ENCODE data around the gene TOM1L2. TPM values are rescaled to one million over a fixed set of nuclear protein-coding genes. Genes with fewer than 3 reads are reported as not detected.

TOM1L2 gene
- total RNA-seq, 2 experiments from 2014 or later: 11.3 to 11.9 TPM

DNA sequence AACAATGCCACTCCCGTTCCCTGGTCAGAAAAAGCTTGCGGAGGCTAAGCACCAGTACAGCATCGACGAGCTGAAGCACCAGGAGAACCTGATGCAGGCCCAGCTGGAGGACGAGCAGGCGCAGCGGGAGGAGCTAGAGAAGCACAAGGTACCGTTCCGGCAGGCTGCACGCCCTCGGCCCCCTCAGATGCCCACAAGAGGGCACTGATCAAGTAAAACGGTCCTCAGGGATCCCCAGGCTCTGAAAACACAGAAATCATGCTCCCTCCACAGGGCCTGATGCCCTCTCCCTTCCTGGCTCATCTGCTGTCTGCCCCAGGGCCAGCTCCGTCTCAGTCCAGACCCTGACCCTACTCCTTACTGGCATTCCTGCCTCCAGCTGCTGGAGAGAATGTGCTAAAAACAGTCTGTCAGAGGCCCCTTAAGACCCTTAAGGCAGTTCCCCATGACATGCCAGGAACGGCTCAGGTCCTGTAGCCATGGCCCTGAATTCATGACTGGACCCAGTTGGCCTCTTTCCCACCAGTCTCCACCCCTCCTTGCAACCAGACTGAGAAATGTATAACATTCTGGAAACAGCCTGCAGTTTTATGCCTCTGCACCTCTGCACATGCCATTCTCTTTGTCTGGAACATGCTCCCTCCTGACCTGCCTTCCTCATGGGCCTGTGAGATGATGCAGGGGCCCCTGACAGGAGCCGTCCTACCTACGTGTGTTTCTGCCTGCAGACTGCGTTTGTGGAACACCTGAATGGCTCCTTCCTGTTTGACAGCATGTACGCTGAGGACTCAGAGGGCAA, 22.3 kb upstream of the TOM1L2 start:
- DNase-seq (peak; percentile 40), ATAC-seq (peak; percentile 24)
- Mint-ChIP-seq H3K4me3 (no peak overlapping the region), H3K27me3 (no peaks in the 10 kb centered on the region), H3K9me3 (ENCODE audit: low read depth) (no peaks in the 10 kb centered on the region), H3K27ac (no peak overlapping the region), H3K4me1 (no peaks in the 10 kb centered on the region), H3K36me3 (ENCODE audit: low read depth) (no peaks in the 10 kb centered on the region)
- ChIA-PET POLR2A (no interaction called here), CTCF (interaction anchor here (0.5 to 1.2 kb wide), 5 partner anchors 28 to 504 kb away, joined by 3 read pairs; no protein-coding TSS in a partner anchor)
- intact Hi-C loops (cut with DNase I, micrococcal nuclease): loop anchor here in 1 of 2 experiments (2.0 kb wide), 1 partner anchor 38 kb away; no protein-coding TSS in a partner anchor

DNA sequence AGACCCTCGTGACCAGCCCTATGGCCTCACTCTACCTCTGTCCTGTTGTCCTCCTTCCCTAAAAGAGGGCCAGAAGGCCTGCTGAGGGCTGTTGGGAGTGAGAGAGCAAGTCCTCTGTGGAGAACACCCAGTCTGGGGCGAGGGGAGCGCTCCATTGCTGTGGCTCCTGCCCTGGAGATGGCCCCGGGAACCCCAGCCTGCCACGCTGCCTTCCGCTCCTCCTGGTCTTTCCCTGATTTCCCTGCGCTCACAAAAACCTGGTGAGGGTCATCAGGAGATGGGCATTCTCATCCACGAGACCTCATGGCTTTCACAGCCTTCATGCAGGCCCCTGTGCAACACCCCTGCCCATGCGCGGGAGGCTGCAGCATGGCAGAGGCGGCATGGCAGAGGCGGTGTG, 21.7 kb upstream of the TOM1L2 start:
- Mint-ChIP-seq H3K27me3 (no peaks in the 10 kb centered on the region), H3K9me3 (ENCODE audit: low read depth) (no peaks in the 10 kb centered on the region), H3K4me3 (no peak overlapping the region), H3K4me1 (no peaks in the 10 kb centered on the region), H3K27ac (no peak overlapping the region), H3K36me3 (ENCODE audit: low read depth) (no peaks in the 10 kb centered on the region)
- ChIA-PET CTCF (interaction anchor here (0.5 to 1.2 kb wide), 3 partner anchors 42 to 504 kb away, joined by 3 read pairs; no protein-coding TSS in a partner anchor), POLR2A (no interaction called here)
- intact Hi-C loops (cut with DNase I, micrococcal nuclease): loop anchor here in 1 of 2 experiments (2.0 kb wide), 1 partner anchor 39 kb away; no protein-coding TSS in a partner anchor
- DNase-seq: no peak
- ATAC-seq: no peak

DNA sequence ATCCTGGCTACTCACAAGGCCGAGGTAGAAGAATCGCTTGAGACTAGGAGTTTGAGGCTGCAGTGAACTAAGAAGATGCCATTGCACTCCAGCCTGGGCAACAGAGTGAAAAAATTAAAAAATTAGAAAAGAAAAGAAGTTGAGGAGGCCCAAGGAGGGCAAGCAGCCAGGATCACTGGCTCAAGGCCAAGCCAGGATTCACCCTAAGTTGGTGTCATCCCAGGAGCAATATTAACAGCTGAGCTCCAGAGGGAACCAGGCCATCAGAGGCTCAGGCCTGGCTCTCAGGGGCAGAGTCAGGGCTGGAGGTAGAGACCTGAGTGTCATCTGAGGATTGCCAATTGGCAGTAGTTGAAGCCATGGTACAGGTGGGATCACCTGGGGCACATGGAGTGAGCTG, 21.2 kb upstream of the TOM1L2 start:
- Mint-ChIP-seq H3K9me3 (ENCODE audit: low read depth) (no peaks in the 10 kb centered on the region), H3K36me3 (ENCODE audit: low read depth) (no peaks in the 10 kb centered on the region), H3K27ac (no peak overlapping the region), H3K27me3 (no peaks in the 10 kb centered on the region), H3K4me3 (no peak overlapping the region), H3K4me1 (no peaks in the 10 kb centered on the region)
- ChIA-PET CTCF (interaction anchor here (0.7 to 1.4 kb wide), 4 partner anchors 35 to 74 kb away, joined by 3 to 5 read pairs (median 3); no protein-coding TSS in a partner anchor), POLR2A (no interaction called here)
- ATAC-seq (no peak), DNase-seq (no peak)
- intact Hi-C loops (cut with DNase I, micrococcal nuclease): no loop called here

DNA sequence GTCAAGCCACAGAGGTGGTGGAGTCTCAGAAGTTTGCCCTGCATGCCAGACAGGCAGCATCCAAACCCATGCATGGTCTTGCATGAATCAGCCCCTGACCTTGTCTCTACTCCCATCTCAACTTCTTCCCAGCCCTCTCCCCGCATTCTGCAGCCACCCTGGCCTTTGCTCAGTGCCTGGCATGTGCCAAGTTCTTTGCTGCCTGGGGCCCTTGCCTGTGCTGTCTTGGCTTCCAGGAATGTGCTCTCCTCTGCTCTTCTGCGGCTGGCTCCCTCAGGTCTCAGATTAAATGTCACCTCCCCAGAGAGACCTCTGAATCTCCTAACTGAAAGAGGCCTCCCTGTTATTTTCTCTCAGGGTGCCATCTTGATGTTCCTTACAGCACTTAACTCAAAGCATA, 18.1 kb upstream of the TOM1L2 start:
- Mint-ChIP-seq H3K9me3 (ENCODE audit: low read depth) (no peaks in the 10 kb centered on the region), H3K27me3 (no peaks in the 10 kb centered on the region), H3K4me1 (no peaks in the 10 kb centered on the region), H3K4me3 (no peak overlapping the region), H3K36me3 (ENCODE audit: low read depth) (no peaks in the 10 kb centered on the region), H3K27ac (no peak overlapping the region)
- ChIA-PET CTCF (interaction anchor here (1.0 kb wide), 1 partner anchor 32 kb away, joined by 3 read pairs; no protein-coding TSS in a partner anchor), POLR2A (no interaction called here)
- intact Hi-C loops (cut with DNase I, micrococcal nuclease): no loop called here
- ATAC-seq (no peak), DNase-seq (no peak)

DNA sequence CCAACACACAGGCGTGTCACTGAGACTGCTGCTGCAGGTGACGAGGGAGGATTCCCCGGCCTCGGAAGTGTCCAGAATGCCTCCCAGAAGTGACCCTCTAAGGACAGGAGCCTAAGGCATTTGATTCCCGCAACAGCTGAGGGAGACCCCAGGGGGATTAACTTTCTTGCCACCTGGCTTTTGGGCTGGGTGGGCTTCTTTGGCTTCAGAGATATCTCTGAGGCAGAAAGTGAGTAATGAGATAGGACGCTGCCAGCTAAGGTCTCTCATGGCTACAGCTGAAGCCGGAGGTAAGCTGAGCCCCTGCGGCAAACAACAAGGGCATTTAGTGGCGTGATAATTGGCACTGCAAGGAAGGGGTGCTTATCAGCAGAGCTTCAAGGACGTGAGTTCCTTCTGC, 17.4 kb upstream of the TOM1L2 start:
- DNase-seq: no peak
- Mint-ChIP-seq H3K36me3 (ENCODE audit: low read depth) (no peaks in the 10 kb centered on the region), H3K4me3 (no peak overlapping the region), H3K27me3 (no peaks in the 10 kb centered on the region), H3K9me3 (ENCODE audit: low read depth) (no peaks in the 10 kb centered on the region), H3K4me1 (no peaks in the 10 kb centered on the region), H3K27ac (no peak overlapping the region)
- POLR2A ChIA-PET: no interaction called here
- CTCF ChIA-PET: interaction anchor here (1.0 to 1.8 kb wide), 2 partner anchors 33 to 44 kb away, joined by 3 to 5 read pairs; no protein-coding TSS in a partner anchor
- ATAC-seq: no peak
- intact Hi-C loops (cut with DNase I, micrococcal nuclease): no loop called here

DNA sequence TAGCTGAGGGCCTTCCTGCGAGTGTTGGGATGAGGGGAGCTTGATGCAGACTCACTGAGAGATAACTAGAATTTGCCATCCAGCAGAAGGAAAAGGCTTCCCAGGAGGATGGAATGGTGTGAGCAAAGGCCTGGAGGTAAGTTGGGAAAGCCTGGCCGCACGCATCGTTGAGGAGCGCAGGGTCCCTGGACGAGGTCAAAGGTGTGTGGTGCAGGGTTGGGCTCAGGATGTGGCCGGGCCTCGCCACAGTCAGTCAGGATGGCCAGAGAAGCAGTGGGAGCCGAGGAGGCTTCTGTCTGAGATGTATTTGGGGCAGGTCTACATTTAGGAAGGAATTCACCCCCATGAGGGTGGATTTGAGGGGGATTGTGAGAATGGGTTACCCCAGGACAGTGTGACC, 16.9 kb upstream of the TOM1L2 start:
- no peaks in the 10 kb centered on the region for H3K4me1 Mint-ChIP-seq
- H3K4me3 Mint-ChIP-seq: no peak overlapping the region
- no peaks in the 10 kb centered on the region for H3K9me3 Mint-ChIP-seq (ENCODE audit: low read depth)
- ATAC-seq (no peak), DNase-seq (no peak)
- CTCF ChIA-PET: interaction anchor here (1.0 to 1.8 kb wide), 2 partner anchors 34 to 45 kb away, joined by 3 to 5 read pairs; no protein-coding TSS in a partner anchor
- no peaks in the 10 kb centered on the region for H3K36me3 Mint-ChIP-seq (ENCODE audit: low read depth)
- no peak overlapping the region for H3K27ac Mint-ChIP-seq
- intact Hi-C loops (cut with DNase I, micrococcal nuclease): no loop called here
- POLR2A ChIA-PET: no interaction called here
- no peaks in the 10 kb centered on the region for H3K27me3 Mint-ChIP-seq

DNA sequence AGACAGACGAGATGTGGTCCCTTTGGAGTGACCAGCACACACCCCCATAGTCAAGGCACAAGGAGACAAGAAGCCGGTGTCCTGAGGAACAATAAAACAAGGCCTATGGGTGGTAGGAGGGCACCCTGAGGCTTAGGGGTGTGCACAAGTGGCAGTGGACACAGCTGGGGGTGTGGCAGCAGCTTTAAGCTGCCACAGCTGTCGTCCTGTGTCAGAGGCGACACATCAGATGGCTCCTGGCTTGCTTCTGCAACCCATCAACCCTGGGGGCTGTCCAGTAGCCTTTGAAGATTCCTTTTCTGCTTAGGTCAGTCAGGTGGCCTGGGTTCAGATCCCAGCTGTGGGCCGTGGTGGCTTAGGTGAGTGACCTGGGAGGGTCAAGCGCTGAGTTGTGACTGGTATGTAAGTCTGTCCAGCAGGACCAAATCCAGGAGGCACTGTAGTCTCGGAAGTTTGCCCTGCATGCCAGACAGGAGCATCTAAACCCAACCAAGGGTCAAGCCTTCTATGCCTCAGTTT, 16.3 kb upstream of the TOM1L2 start:
- intact Hi-C loops (cut with DNase I, micrococcal nuclease): no loop called here
- H3K27ac Mint-ChIP-seq: no peak overlapping the region
- H3K4me1 Mint-ChIP-seq: no peaks in the 10 kb centered on the region
- POLR2A ChIA-PET: no interaction called here
- no peak for ATAC-seq
- no peaks in the 10 kb centered on the region for H3K36me3 Mint-ChIP-seq (ENCODE audit: low read depth)
- no peaks in the 10 kb centered on the region for H3K9me3 Mint-ChIP-seq (ENCODE audit: low read depth)
- DNase-seq: no peak
- CTCF ChIA-PET: interaction anchor here (1.8 kb wide), 1 partner anchor 45 kb away, joined by 5 read pairs; no protein-coding TSS in a partner anchor
- H3K27me3 Mint-ChIP-seq: no peaks in the 10 kb centered on the region
- no peak overlapping the region for H3K4me3 Mint-ChIP-seq

DNA sequence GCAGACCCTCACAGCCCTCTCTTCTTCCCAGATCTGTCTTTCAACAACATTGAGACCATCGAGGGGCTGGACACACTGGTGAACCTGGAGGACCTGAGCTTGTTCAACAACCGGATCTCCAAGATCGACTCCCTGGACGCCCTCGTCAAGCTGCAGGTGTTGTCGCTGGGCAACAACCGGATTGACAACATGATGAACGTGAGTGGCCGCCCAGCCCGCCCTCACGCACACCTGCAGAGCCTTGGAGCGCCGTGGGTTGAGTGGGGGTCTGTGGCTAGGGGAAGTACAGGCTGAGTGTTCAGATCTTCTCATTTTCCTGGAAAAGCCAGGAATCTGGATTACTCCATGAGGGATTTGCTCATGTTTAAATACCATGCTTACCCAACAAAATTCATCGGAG, 15.7 kb upstream of the TOM1L2 start:
- CTCF ChIA-PET: interaction anchor here (1.8 kb wide), 1 partner anchor 46 kb away, joined by 5 read pairs; no protein-coding TSS in a partner anchor
- ATAC-seq (no peak), DNase-seq (no peak)
- intact Hi-C loops (cut with DNase I, micrococcal nuclease): no loop called here
- Mint-ChIP-seq H3K27ac (no peak overlapping the region), H3K36me3 (ENCODE audit: low read depth) (no peaks in the 10 kb centered on the region), H3K4me3 (no peak overlapping the region), H3K4me1 (no peaks in the 10 kb centered on the region), H3K27me3 (no peaks in the 10 kb centered on the region), H3K9me3 (ENCODE audit: low read depth) (no peaks in the 10 kb centered on the region)
- POLR2A ChIA-PET: no interaction called here

DNA sequence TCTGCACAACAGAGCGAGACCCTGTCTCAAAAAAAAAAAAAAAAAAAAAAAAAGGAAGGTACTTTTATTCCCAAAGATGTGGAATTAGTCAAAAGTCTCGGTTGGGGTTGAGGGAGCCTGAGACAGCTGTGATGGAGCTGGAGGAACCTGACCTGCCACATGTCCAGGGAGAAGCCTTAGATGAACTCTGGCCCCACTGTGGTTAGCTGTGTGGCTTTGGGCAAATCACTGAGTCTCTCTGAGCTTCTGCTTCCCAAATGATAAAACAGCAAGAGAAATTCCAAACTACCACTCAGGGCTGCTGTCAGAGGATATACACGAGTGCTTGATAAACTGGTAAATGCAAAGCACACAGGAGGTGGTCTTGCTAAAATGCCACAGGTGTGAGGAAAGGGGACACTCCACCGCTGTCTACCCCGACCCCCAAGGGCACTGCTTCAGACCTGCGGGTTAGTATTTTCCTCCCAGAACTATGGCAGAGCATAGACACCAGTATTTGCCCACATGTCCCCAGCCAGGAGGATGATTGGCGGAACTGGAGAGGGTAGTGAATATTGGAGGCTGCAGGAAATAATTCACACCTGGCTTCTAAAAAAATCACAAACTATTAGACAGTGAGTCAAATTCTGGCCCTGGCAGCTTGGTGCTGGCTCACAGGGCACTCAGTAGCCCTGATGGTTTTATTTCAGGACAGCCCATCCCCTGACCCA, 15.1 kb upstream of the TOM1L2 start:
- no peak for DNase-seq
- CTCF ChIA-PET: interaction anchor here (0.6 to 1.8 kb wide), 3 partner anchors 47 to 54 kb away, joined by 3 to 5 read pairs (median 4); no protein-coding TSS in a partner anchor
- intact Hi-C loops (cut with DNase I, micrococcal nuclease): no loop called here
- no peak for ATAC-seq
- Mint-ChIP-seq H3K4me3 (no peak overlapping the region), H3K4me1 (no peaks in the 10 kb centered on the region), H3K9me3 (ENCODE audit: low read depth) (no peaks in the 10 kb centered on the region), H3K27me3 (no peaks in the 10 kb centered on the region), H3K36me3 (ENCODE audit: low read depth) (no peaks in the 10 kb centered on the region), H3K27ac (no peak overlapping the region)
- POLR2A ChIA-PET: interaction anchor here (0.6 kb wide), 1 partner anchor 20 kb away, joined by 5 read pairs; no protein-coding TSS in a partner anchor

DNA sequence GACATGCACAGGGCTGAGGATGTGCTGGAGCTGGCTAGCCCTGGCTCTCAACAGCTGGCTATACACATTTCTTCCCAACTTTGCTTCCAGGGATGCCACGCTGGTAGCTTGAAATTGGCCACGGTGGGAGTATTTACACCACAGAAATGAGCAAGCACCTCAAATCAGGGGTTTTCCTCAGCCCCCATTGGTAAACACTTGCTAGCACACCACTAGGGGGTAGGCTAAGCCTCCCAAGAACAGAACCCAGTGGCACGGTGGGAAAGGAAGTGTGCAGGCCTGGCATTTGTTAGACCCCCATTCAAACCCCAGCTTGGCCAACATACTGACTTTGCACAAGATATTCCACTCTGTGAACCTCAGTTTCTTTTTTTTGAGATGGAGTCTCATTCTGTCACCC, 13.4 kb upstream of the TOM1L2 start:
- intact Hi-C loops (cut with DNase I, micrococcal nuclease): loop anchor here in 1 of 2 experiments (1.0 kb wide), 1 partner anchor 48 kb away; no protein-coding TSS in a partner anchor
- DNase-seq: peak; percentile 20
- Mint-ChIP-seq H3K27me3 (no peaks in the 10 kb centered on the region), H3K27ac (no peak overlapping the region), H3K4me3 (no peak overlapping the region), H3K36me3 (ENCODE audit: low read depth) (no peaks in the 10 kb centered on the region), H3K4me1 (no peaks in the 10 kb centered on the region), H3K9me3 (ENCODE audit: low read depth) (no peaks in the 10 kb centered on the region)
- ChIA-PET POLR2A (no interaction called here), CTCF (interaction anchor here (1.2 to 3.1 kb wide), 5 partner anchors 13 to 50 kb away, joined by 3 to 12 read pairs (median 5); partner anchors contain the start of genes DRC3 and TOM1L2)
- ATAC-seq: no peak

DNA sequence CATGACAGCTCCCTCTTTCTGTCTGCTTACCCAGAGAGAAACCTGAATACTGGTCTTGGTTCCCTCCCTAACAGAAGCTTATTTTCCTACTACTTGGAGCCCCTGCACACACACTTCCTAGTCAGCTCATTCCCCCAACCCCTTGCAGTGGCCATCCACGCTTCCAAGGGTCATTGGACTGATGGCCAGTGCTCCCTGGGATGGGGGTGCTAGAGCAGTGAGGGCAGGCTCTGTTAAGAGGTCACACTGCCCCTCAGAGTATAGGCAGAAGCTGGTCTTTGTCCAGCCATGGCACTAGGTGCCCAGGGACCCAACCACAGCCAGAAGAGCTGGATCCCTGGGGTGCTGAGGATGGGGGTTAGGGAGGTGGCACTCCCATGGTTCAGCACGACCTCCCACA, 13.0 kb upstream of the TOM1L2 start:
- Mint-ChIP-seq H3K4me1 (no peaks in the 10 kb centered on the region), H3K36me3 (ENCODE audit: low read depth) (no peaks in the 10 kb centered on the region), H3K9me3 (ENCODE audit: low read depth) (no peaks in the 10 kb centered on the region), H3K27me3 (no peaks in the 10 kb centered on the region), H3K4me3 (no peak overlapping the region), H3K27ac (no peak overlapping the region)
- CTCF ChIA-PET: interaction anchor here (0.6 to 3.1 kb wide), 4 partner anchors 12 to 158 kb away, joined by 3 to 12 read pairs (median 4); partner anchors contain the start of genes DRC3 and TOM1L2
- intact Hi-C loops (cut with DNase I, micrococcal nuclease): loop anchor here in 1 of 2 experiments (1.0 kb wide), 1 partner anchor 48 kb away; no protein-coding TSS in a partner anchor
- POLR2A ChIA-PET: no interaction called here
- ATAC-seq (no peak), DNase-seq (no peak)
